Motor neuron (in vitro differentiated cells): ENCODE results near the gene C2orf92. TPM values are rescaled to one million over a fixed set of nuclear protein-coding genes. Genes with fewer than 3 reads are reported as not detected.

Experiments
- total RNA-seq, 8 experiments: library from RNA; unstranded; fragments of 300-600 nt; gene quantifications; 2 replicates each; pipeline versions ENCODE4 v1.2.3 to v1.2.4, GENCODE V29; 2022

The C2orf92 gene
- total RNA-seq, 8 experiments from 2014 or later: 3.2 to 30.5 (median 7.0) TPM

Other genes with a start within 250 kb of the C2orf92 start
- gene ANKRD36B, start 79.8 kb upstream of the C2orf92 start, total RNA-seq: 10 to 100 TPM; 23.9 to 78.1 (median 47.3) TPM
- 100 to 1,000 TPM; 290 to 531 (median 349) TPM for gene COX5B, start 23.7 kb upstream of the C2orf92 start, total RNA-seq
- 10 to 100 TPM; 34.5 to 70.0 (median 46.9) TPM for gene ACTR1B, start 5.7 kb upstream of the C2orf92 start, total RNA-seq
- 1 to 10 TPM in 3 of 8 experiments, under 1 TPM in 5; 0.21 to 2.2 (median 0.61) TPM for gene ZAP70, start 43.9 kb downstream of the C2orf92 start, total RNA-seq